Pancreas (tissue), 10 donors: Measurements from ENCODE around the gene TAGAP. TPM values are rescaled to one million over a fixed set of nuclear protein-coding genes. Genes with fewer than 3 reads are reported as not detected.

ENCODE experiments used
- ATAC-seq, 4 donors: fragments of 200-7000 bp; cut with Tn5 transposase; one replicate each; pipeline versions ENCODE4 v1.8.0 to v1.9.1; 2020; ENCODE audit warnings: mild to moderate bottlenecking in 4 of 4, moderate library complexity in 4 of 4
- DNase-seq, 6 donors: peaks; one replicate each; pipeline ENCODE4 v3.0.0-alpha.2; 2020
- FAIRE-seq: peaks from 2 replicates; lab custom pipeline; 2012; peaks lifted over from hg19 to GRCh38; lab: Jason Lieb, UNC
- H3K27ac ChIP-seq, 4 donors: fragments of 200-600 bp; sonication (generic); 1 replicate in 3 of 4; 2 replicates in 1 of 4; pipeline versions ENCODE4 v1.5.0 to v1.8.0; 2020
- H3K27me3 ChIP-seq, 4 donors: fragments of 200-600 bp; one replicate each; pipeline ENCODE4 v1.8.0; 2021
- H3K36me3 ChIP-seq, 3 donors: fragments of 200-600 bp; sonication (generic) in 1 of 3; one replicate each; pipeline versions ENCODE4 v1.5.0 to v1.8.0; 2020 to 2021
- H3K4me1 ChIP-seq, 3 donors: fragments of 200-600 bp; one replicate each; pipeline ENCODE4 v1.8.0; 2021
- H3K4me3 ChIP-seq, 4 donors: fragments of 200-600 bp; sonication (generic) in 2 of 4; one replicate each; pipeline versions ENCODE4 v1.5.0 to v1.8.0; 2020 to 2021
- H3K9me3 ChIP-seq, 4 donors: fragments of 200-600 bp; one replicate each; pipeline ENCODE4 v1.8.0; 2021
- WGBS, 2 donors: extraction: QIAGEN DNeasy Blood & Tissue Kit; methylation state at CpG; one replicate each; pipeline ENCODE4 v1.1.7; 2013; 5-methylcytosine and 5-hydroxymethylcytosine counted together
- intact Hi-C, 3 donors: fragments of 100-400 bp; cut with DNase I; formaldehyde crosslinking; loops; one replicate each; pipeline versions ENCODE4 v1.11.1 to v1.14.2; 2022
- polyA plus RNA-seq, 2 donors: library from polyadenylated mRNA; stranded (reverse); fragments of 200-250 nt; gene quantifications; one replicate each; pipeline ENCODE4 v1.2.3, GENCODE V29; 2013
- total RNA-seq, 6 donors: library from RNA; stranded (reverse); fragmentation: NEBNext Ultra II Directional in 4 of 6; extraction: Animal tissue kit (Norgen Biotek cat#: 25700) in 4 of 6; gene quantifications; one replicate each; pipeline versions ENCODE4 v1.2.1 to v1.2.4, GENCODE V29; 2021 to 2023
- TF ChIP-seq, protein P1 (sequence below), 4 donors: fragments of 200-600 bp; sonication (generic) in 3 of 4; IDR thresholded peaks; one replicate each; pipeline versions ENCODE4 v1.5.0 to v1.8.0; 2021; ENCODE audit warnings: antibody characterized with exemption in 4 of 4
- donor health status: healthy with polysubstance abuse.
- donor health status: DM: no; HTN: no; CAD: no; lungs with moderate emphysema.
- donor health status: DM: no; HTN: no; CAD: no.
- donor health status: control.
- donor health status: control.
- donor health status: Bipolar disorder and iron deficiency.
- donor health status: DM: yes; HTN: yes; CAD: no.
- donor health status: DM: no; HTN: no; CAD: no.
- donor health status: DM: no; HTN: no; CAD: no.
- donor health status: DM: yes; HTN: yes; CAD: no.

Gene TAGAP
- total and polyA plus RNA-seq, 8 donors: 0.19 to 4.1 (median 0.53) TPM

DNA sequence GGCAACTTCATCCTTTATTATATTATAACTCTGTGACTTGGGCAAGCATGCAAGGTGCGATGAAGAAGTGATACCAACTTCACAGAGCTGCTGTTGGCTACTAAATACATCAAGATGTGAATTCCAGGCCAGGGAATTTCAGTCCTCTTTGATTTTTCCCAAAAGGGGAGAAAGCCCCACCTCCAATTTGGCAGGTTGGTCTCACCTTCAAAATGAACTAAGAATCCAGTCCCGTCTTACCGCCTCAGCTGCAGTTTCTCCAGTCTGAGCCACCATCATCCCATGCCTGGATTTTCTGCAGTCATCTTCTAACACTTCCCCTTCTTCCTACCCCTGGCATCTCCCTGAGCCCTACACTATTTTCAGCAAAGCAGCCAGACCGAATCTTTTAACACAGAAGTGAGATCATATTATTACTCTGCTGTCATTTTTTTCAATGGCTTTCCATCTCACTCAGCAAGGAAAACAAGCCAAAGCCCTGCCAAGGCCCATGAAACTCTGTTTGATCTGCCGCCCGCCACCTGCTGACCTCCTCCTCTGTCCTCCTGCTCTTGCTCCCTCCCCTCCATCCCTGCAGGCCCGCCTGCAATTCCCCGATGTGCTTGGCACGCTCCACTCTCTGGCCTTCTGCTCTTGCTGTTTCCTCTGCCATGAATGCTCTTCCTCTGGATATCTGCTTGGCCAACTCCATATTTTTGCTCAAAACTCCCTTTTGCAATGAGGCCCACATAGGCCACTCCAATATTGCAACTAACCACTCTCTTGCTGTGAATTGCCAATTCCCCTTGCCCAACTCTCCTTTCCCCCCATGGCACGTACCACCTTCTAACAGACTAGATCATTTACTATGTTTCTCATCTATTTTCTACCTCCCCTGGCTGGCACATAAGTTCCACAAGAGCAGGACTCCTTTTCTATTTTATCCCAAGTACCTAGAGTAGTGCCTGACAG is 46.0 kb upstream of the TAGAP start:
- Histone ChIP-seq H3K36me3 (no peaks in the 10 kb centered on the region), H3K27me3 (no peaks in the 10 kb centered on the region), H3K9me3 (no peaks in the 10 kb centered on the region), H3K4me3 (no peak overlapping the region), H3K27ac (no peak overlapping the region), H3K4me1 (no peaks in the 10 kb centered on the region)
- FAIRE-seq: no peak
- intact Hi-C loops: no loop called here
- WGBS, 2 donors: 61 to 64% methylated on average over 10 of the region's 10 CpGs
- peak in 3 of 4 donors; percentile 61 to 69 (median 69) for ATAC-seq
- TF ChIP-seq, protein P1, sequence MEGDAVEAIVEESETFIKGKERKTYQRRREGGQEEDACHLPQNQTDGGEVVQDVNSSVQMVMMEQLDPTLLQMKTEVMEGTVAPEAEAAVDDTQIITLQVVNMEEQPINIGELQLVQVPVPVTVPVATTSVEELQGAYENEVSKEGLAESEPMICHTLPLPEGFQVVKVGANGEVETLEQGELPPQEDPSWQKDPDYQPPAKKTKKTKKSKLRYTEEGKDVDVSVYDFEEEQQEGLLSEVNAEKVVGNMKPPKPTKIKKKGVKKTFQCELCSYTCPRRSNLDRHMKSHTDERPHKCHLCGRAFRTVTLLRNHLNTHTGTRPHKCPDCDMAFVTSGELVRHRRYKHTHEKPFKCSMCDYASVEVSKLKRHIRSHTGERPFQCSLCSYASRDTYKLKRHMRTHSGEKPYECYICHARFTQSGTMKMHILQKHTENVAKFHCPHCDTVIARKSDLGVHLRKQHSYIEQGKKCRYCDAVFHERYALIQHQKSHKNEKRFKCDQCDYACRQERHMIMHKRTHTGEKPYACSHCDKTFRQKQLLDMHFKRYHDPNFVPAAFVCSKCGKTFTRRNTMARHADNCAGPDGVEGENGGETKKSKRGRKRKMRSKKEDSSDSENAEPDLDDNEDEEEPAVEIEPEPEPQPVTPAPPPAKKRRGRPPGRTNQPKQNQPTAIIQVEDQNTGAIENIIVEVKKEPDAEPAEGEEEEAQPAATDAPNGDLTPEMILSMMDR (IDR thresholded peaks at IDR 0.05): no peak
- no peak for DNase-seq

DNA sequence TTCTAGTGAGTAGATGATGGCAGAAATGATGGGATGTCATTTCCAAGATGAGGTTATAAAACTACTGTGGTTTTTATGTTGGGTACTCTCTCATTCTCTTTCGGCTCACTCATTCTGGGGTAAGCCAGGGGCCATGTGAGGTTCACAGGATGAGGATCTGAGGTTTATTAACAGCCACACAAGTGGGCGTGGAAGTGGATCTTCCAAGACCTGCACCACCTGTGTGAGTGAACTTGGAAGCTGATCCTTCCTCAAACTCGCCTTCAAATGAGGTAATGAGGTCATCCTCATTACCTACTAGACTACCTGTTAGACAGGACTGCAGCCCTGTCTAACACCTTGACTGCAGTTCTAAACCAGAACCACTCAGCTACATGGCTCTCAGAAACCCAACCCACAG is 45.1 kb upstream of the TAGAP start:
- no peaks in the 10 kb centered on the region for H3K36me3 ChIP-seq
- H3K27me3 ChIP-seq: no peaks in the 10 kb centered on the region
- FAIRE-seq (no peak), DNase-seq (no peak), ATAC-seq (no peak)
- H3K27ac ChIP-seq: no peak overlapping the region
- no peaks in the 10 kb centered on the region for H3K4me1 ChIP-seq
- WGBS, 2 donors: 75 to 83% methylated on average over 3 of the region's 3 CpGs
- H3K4me3 ChIP-seq: no peak overlapping the region
- intact Hi-C loops: no loop called here
- no peaks in the 10 kb centered on the region for H3K9me3 ChIP-seq
- TF ChIP-seq, protein P1 (IDR thresholded peaks at IDR 0.05): no peak

DNA sequence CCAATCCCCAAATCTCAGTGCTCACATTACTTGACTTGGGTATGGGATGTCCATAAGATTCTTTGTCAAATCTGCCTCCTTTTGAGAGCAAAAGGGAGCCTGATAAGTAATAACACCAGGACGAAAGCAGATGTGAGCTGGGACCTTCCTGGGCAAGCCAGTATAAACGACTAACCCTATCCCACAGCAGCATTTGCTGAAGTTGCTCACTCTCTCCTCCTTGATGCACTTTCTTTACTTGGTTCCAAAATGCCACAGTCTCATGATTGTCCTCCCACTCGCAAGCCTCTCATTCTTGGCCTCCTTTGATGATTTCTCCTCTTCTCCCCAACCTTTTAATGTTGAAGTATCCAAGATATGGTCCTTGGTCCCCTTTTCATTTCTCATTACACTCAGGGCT is 44.7 kb upstream of the TAGAP start:
- intact Hi-C loops: no loop called here
- no peak for DNase-seq
- Histone ChIP-seq H3K4me3 (no peak overlapping the region), H3K4me1 (no peaks in the 10 kb centered on the region), H3K27me3 (no peaks in the 10 kb centered on the region), H3K9me3 (no peaks in the 10 kb centered on the region), H3K36me3 (no peaks in the 10 kb centered on the region), H3K27ac (no peak overlapping the region)
- TF ChIP-seq, protein P1 (IDR thresholded peaks at IDR 0.05): no peak
- 81 to 90% methylated on average over 3 of the region's 3 CpGs for WGBS, 2 donors
- FAIRE-seq: no peak
- ATAC-seq: no peak

DNA sequence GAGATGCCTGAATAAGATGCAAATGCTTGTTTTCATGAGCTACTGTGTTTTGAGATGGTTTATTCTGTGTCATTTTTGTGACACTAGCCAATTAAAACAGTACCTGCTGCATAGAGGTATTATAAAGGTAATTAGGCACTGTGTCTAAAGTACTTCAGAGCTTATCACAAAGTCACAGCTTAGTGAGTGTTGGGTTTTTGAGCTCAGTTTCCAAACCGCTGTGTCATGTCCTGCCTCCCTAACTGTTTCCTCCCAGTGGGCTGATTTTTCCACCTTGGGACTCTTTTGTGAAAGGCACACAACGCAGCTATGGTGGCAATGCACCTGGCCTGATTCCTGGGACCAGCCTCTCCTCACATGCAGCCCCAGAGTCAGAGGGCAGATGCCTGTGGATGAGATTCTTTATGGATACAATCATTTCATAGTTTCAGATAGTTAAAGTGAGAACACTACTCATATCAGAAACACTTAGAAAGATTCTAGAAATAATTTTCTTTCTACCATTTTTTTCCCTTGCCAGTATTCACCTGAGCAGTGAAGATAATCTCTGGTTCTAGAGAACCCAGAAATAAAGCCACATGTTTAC is 41.3 kb upstream of the TAGAP start:
- TF ChIP-seq, protein P1 (IDR thresholded peaks at IDR 0.05): no peak
- H3K27ac ChIP-seq: no peak overlapping the region
- no peaks in the 10 kb centered on the region for H3K9me3 ChIP-seq
- DNase-seq (no peak), FAIRE-seq (no peak), ATAC-seq (no peak)
- intact Hi-C loops: no loop called here
- no peaks in the 10 kb centered on the region for H3K4me1 ChIP-seq
- H3K36me3 ChIP-seq: no peaks in the 10 kb centered on the region
- no peaks in the 10 kb centered on the region for H3K27me3 ChIP-seq
- no peak overlapping the region for H3K4me3 ChIP-seq
- WGBS, 2 donors: 79 to 80% methylated on average over 2 of the region's 2 CpGs
